A549 (cell line): ENCODE measurements around the gene DNAJB6.

Source experiments
- BCL3 ChIP-seq: fragments of >200 bp; sonication (Bioruptor Twin); formaldehyde crosslinking; IDR thresholded peaks from 3 replicates; pipeline ENCODE4 v1.6.1; 2016
- CEBPB ChIP-seq, 2 experiments: fragments of >200 bp in 1 of 2; sonication (Bioruptor Twin) in 1 of 2; formaldehyde crosslinking in 1 of 2; IDR thresholded peaks; 2 replicates each; pipeline ENCODE4 v1.6.1; 2012 to 2016
- CTCF ChIP-seq: fragments of >200 bp; sonication (Bioruptor Twin); formaldehyde crosslinking; IDR thresholded peaks from 3 replicates; pipeline ENCODE4 v1.5.1; 2016
- ELK1 ChIP-seq: fragments of 150-350 bp; IDR thresholded peaks from 2 replicates; pipeline ENCODE4 v1.6.1; 2014; ENCODE audit warnings: low read depth, mild to moderate bottlenecking, low read length
- EP300 ChIP-seq, 2 experiments: fragments of >200 bp; sonication (Bioruptor Twin); formaldehyde crosslinking; IDR thresholded peaks; 2 replicates in 1 of 2; 3 replicates in 1 of 2; pipeline ENCODE4 v1.6.1; 2016 to 2017
- MYC ChIP-seq: IDR thresholded peaks from 2 replicates; pipeline ENCODE4 v1.6.1; 2012; ENCODE audit warnings: mild to moderate bottlenecking, inconsistent platforms, low read length, improper control_type of control experiment, borderline replicate concordance

- TF ChIP-seq CTCF: no peak
- no peak for TF ChIP-seq CEBPB (IDR thresholded peaks at IDR 0.05)
- TF ChIP-seq BCL3: no peak
- no peak for TF ChIP-seq EP300 (IDR thresholded peaks at IDR 0.05)
- no peak for TF ChIP-seq MYC
- no peak for TF ChIP-seq ELK1
Measured at GRCh38 chr7:157440346-157441022, 103.7 kb downstream of the DNAJB6 start.
